Measurements from ENCODE around the gene RBBP5.

RBBP5 gene

DNA sequence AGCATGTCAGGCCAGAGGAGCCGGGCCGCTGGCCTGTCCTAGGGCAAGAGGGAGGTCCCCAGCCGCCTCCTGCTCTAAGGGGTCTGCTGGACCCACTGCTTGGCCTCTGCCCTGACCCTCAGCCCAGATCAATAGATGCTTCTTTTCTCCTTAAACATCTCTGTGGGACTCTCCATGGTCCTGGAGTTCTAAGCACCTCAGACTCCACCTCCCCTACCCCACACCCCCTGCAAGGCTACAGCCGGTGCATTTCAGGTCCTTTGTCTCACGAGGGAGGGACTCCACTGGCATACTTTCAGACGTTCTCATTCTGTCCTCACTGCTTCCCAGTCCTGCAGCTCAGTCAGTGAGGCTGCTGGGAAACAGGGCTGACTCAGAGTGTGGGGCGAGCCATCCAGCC lies 67.8 kb downstream of the RBBP5 start:
- TF ChIP-seq, protein P1, sequence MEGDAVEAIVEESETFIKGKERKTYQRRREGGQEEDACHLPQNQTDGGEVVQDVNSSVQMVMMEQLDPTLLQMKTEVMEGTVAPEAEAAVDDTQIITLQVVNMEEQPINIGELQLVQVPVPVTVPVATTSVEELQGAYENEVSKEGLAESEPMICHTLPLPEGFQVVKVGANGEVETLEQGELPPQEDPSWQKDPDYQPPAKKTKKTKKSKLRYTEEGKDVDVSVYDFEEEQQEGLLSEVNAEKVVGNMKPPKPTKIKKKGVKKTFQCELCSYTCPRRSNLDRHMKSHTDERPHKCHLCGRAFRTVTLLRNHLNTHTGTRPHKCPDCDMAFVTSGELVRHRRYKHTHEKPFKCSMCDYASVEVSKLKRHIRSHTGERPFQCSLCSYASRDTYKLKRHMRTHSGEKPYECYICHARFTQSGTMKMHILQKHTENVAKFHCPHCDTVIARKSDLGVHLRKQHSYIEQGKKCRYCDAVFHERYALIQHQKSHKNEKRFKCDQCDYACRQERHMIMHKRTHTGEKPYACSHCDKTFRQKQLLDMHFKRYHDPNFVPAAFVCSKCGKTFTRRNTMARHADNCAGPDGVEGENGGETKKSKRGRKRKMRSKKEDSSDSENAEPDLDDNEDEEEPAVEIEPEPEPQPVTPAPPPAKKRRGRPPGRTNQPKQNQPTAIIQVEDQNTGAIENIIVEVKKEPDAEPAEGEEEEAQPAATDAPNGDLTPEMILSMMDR (IDR thresholded peaks at IDR 0.05; ENCODE audit: low read depth, low read length, missing control alignments), result no peak
- DNase-seq (ENCODE audit: low read depth), result no peak
- no peak overlapping the region for H3K4me3 ChIP-seq (ENCODE audit: low read depth, low read length)

DNA sequence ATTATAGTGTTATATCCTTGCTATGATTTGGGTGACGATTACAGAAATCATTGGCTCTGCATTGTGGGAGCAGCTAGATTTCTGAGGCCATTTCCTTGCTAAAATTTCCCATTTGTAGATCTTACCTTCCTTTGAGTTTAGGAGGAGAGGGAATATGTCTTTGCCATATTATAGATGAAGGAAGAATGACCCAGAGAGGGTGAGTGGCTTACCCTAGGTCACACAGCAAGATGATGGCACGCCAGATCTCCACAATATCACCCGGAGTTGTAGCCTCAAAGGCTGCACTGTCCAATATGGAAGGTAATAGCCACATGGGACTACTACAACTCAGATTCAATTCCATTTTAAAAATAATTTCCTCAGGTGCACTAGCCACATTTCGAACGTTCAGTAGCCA lies 68.5 kb downstream of the RBBP5 start:
- no peak overlapping the region for H3K4me3 ChIP-seq (ENCODE audit: low read depth, low read length)
- no peak for DNase-seq (ENCODE audit: low read depth)
- TF ChIP-seq, protein P1 (IDR thresholded peaks at IDR 0.05; ENCODE audit: low read depth, low read length, missing control alignments), result no peak

DNA sequence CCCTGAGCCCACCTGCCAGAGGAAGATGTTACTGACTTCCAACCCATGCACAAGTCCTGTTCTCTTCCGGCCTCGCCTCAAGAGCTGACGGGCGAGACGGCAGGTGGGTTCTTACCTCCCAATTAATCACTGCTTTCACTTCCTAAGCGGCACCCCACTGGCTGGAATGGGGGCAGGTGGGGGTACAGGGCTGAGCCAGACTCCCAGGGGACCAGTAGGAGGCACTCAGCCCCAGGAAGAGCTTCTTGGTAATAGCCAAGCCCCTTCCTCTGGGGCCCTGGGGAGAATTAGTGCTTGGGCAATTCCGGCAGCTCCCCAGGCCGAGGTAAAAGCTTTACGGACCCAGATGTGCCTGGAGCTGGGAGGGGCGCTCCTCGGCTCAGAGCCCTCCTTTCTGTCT lies 69.1 kb downstream of the RBBP5 start:
- no peak for DNase-seq (ENCODE audit: low read depth)
- TF ChIP-seq, protein P1 (IDR thresholded peaks at IDR 0.05; ENCODE audit: low read depth, low read length, missing control alignments), result no peak
- H3K4me3 ChIP-seq (ENCODE audit: low read depth, low read length), result no peak overlapping the region

DNA sequence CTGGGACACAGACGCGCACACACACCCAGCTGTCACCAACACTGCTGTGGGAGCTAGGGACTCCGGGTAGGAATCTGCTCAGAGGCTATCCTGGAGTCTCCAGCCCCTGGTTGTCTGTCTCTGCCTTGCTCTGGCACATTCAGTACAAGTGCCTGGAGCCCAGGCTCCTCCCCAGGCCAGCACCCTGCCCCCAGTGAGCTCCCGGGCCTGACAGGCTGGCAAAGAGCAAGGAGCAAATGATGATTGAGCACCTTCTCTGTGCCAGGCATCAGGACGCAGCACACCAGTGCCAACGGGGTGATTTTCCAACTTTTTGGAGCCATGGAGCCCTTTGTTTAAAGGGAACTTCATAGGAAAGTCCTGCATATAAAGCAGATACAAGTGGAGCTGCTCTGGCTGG lies 72.3 kb downstream of the RBBP5 start:
- no peak for DNase-seq (ENCODE audit: low read depth)
- no peak overlapping the region for H3K4me3 ChIP-seq (ENCODE audit: low read depth, low read length)
- TF ChIP-seq, protein P1 (IDR thresholded peaks at IDR 0.05; ENCODE audit: low read depth, low read length, missing control alignments), result no peak

DNA sequence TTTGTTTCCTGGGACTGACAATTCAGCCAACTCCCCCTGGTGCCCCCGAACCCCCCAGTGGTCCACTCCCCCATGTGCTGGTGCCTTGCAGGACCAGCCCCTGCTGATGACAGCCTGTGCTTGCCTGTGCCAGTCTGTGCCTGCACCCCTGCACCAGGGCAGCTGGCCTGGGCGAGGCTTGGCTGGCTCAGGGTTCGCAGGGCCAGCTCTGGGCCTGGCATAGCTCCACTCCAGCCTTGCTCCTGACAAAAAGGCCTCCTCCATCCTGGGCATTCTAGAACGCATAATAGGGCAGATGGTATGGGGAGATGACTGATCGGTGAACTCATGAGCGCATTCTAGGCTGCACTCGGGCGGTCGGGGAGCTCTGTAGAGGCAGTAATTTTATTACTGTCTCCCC lies 73.4 kb downstream of the RBBP5 start:
- DNase-seq (ENCODE audit: low read depth), result no peak
- TF ChIP-seq, protein P1 (IDR thresholded peaks at IDR 0.05; ENCODE audit: low read depth, low read length, missing control alignments), result no peak

DNA sequence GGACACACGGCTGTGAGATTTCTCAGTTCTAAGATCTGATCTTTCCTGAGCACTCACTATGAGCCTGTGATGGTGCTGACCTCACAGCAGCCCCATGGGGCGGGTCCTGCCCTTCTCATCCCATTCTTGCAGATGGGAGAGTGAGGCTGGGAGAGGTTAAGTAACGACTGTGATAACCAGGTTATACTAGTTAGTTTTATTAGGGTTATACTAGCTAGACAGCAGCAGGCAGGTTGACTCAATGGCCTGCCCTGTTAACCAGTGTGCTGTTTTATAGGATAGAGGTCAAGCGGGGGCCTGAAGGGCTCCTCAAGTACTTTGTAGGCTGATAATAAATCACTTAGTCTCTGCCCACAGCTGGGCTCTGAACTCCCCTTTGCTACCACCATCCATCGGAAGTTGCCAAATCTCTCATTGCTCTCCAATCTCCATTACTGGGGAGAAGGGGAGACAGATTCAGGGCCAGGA lies 74.0 kb downstream of the RBBP5 start:
- H3K4me3 ChIP-seq (ENCODE audit: low read depth, low read length), result no peak overlapping the region
- no peak for DNase-seq (ENCODE audit: low read depth)
- TF ChIP-seq, protein P1 (IDR thresholded peaks at IDR 0.05; ENCODE audit: low read depth, low read length, missing control alignments), result no peak

More for the DNA sequence above, 73.4 kb downstream of the RBBP5 start:
- H3K4me3 ChIP-seq (ENCODE audit: low read depth, low read length), result no peak overlapping the region

DNA sequence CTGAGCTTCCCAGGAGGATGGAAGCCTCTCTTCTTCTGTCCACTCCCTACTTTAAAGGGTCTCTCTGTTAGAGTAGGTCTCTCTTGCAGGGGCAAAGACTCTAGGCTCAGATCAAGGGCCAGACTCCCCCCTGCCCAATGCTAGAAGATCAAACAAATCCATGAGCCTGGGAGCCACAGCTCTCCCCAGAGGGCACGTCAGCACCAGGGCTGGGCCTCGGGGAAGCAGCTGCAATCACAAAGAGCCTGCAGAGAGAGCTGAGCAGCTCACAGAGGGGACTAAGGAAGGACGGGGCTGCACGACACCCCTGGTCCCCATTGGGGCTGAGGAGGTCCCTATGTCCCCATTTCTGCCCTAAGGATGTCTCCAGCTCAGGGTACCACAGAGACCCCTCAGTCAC lies 74.9 kb downstream of the RBBP5 start:
- no peak for DNase-seq (ENCODE audit: low read depth)
- H3K4me3 ChIP-seq (ENCODE audit: low read depth, low read length), result no peak overlapping the region
- TF ChIP-seq, protein P1 (IDR thresholded peaks at IDR 0.05; ENCODE audit: low read depth, low read length, missing control alignments), result no peak

All from GM12864 (cell line).